Mesothelial cell of epicardium (in vitro differentiated cells): ENCODE results near the gene CDC27. TPM values are rescaled to one million over a fixed set of nuclear protein-coding genes. Genes with fewer than 3 reads are reported as not detected.
A peak's percentile ranks its signal among the peaks of the same experiment; 100 is the strongest.

Experiments
- DNase-seq, 2 experiments: peaks; one replicate each; pipeline ENCODE4 v3.0.0; 2021; ENCODE audit warnings: low spot score in 2 of 2; ENCODE audit not compliant: unreplicated experiment in 2 of 2
- H3K27ac Mint-ChIP-seq: 2 replicates; pipeline ENCODE4 v1.8.0; 2021; ENCODE audit warnings: mixed read lengths
- H3K27me3 Mint-ChIP-seq: 2 replicates; pipeline ENCODE4 v1.8.0; 2021; ENCODE audit warnings: low read depth, mixed read lengths
- H3K36me3 Mint-ChIP-seq: 2 replicates; pipeline ENCODE4 v1.8.0; 2021; ENCODE audit warnings: mixed read lengths
- H3K4me1 Mint-ChIP-seq: 2 replicates; pipeline ENCODE4 v1.8.0; 2021; ENCODE audit warnings: mixed read lengths
- H3K4me3 Mint-ChIP-seq: 2 replicates; pipeline ENCODE4 v1.8.0; 2021; ENCODE audit warnings: mild to moderate bottlenecking, moderate library complexity, mixed read lengths
- H3K9me3 Mint-ChIP-seq: 2 replicates; pipeline ENCODE4 v1.8.0; 2021; ENCODE audit warnings: mixed read lengths
- CTCF ChIP-seq: fragments of 200-600 bp; sonication (generic); IDR thresholded peaks from one replicate; pipeline ENCODE4 v1.5.0; 2021; ENCODE audit warnings: antibody characterized with exemption; ENCODE audit not compliant: unreplicated experiment
- total RNA-seq: library from RNA; stranded (reverse); gene quantifications from 3 replicates; pipeline ENCODE4 v1.2.1, GENCODE V29; 2021

The CDC27 gene
- 91.4 to 94.2 TPM (median 92.8 TPM) in 3 replicates for total RNA-seq

GRCh38 chr17:47188876-47189731 is at the start of gene CDC27:
CDC27 (minus strand) TSS chr17:47189295; CDS start chr17:47189172, 123 bp downstream.
- no peaks in the 10 kb centered on the region for H3K27me3 Mint-ChIP-seq
- TF ChIP-seq CTCF = no peak
- H3K9me3 Mint-ChIP-seq = peaks cover 2% of the 10 kb centered on the region
- H3K27ac Mint-ChIP-seq = peak within 1 kb of the TSS; percentile 98
- peak within 1 kb of the TSS; percentile 95 for H3K4me3 Mint-ChIP-seq
- peaks cover 29% of the 10 kb centered on the region for H3K4me1 Mint-ChIP-seq
- H3K36me3 Mint-ChIP-seq = no peaks in the 10 kb centered on the region
- DNase-seq = peak; percentile 99 to 100

- Mint-ChIP-seq H3K27ac (no peak overlapping the region), H3K9me3 (no peaks in the 10 kb centered on the region), H3K4me3 (no peak overlapping the region), H3K36me3 (no peaks in the 10 kb centered on the region), H3K4me1 (peaks cover 15% of the 10 kb centered on the region), H3K27me3 (no peaks in the 10 kb centered on the region)
- no peak for DNase-seq
- TF ChIP-seq CTCF = no peak
Measured at GRCh38 chr17:47238321-47239010, 49.4 kb upstream of the CDC27 start.

GRCh38 chr17:47237841-47238240 is 48.7 kb upstream of the CDC27 start:
- no peaks in the 10 kb centered on the region for H3K27me3 Mint-ChIP-seq
- no peak overlapping the region for H3K27ac Mint-ChIP-seq
- DNase-seq = no peak
- no peaks in the 10 kb centered on the region for H3K36me3 Mint-ChIP-seq
- H3K4me1 Mint-ChIP-seq = peaks cover 15% of the 10 kb centered on the region
- no peak overlapping the region for H3K4me3 Mint-ChIP-seq
- TF ChIP-seq CTCF = no peak
- no peaks in the 10 kb centered on the region for H3K9me3 Mint-ChIP-seq

- Mint-ChIP-seq H3K27ac (no peak overlapping the region), H3K4me3 (no peak overlapping the region), H3K36me3 (no peaks in the 10 kb centered on the region), H3K9me3 (no peaks in the 10 kb centered on the region), H3K4me1 (peaks cover 15% of the 10 kb centered on the region), H3K27me3 (no peaks in the 10 kb centered on the region)
- DNase-seq = no peak
- TF ChIP-seq CTCF = no peak
Measured at GRCh38 chr17:47235923-47236322, 46.8 kb upstream of the CDC27 start.

GRCh38 chr17:47235506-47235905 is 46.4 kb upstream of the CDC27 start:
- no peak overlapping the region for H3K27ac Mint-ChIP-seq

More at GRCh38 chr17:47235506-47235905, 46.4 kb upstream of the CDC27 start:
- Mint-ChIP-seq H3K36me3 (no peaks in the 10 kb centered on the region), H3K9me3 (no peaks in the 10 kb centered on the region), H3K4me1 (peaks cover 14% of the 10 kb centered on the region), H3K27me3 (peaks cover 4% of the 10 kb centered on the region), H3K4me3 (no peak overlapping the region)
- no peak for DNase-seq
- TF ChIP-seq CTCF = no peak
